ENCODE data around the gene BRAF. TPM values are rescaled to one million over a fixed set of nuclear protein-coding genes. Genes with fewer than 3 reads are reported as not detected.

BRAF gene
- total RNA-seq: 10 to 100 TPM; 20.9 to 51.8 (median 34.8) TPM

DNA sequence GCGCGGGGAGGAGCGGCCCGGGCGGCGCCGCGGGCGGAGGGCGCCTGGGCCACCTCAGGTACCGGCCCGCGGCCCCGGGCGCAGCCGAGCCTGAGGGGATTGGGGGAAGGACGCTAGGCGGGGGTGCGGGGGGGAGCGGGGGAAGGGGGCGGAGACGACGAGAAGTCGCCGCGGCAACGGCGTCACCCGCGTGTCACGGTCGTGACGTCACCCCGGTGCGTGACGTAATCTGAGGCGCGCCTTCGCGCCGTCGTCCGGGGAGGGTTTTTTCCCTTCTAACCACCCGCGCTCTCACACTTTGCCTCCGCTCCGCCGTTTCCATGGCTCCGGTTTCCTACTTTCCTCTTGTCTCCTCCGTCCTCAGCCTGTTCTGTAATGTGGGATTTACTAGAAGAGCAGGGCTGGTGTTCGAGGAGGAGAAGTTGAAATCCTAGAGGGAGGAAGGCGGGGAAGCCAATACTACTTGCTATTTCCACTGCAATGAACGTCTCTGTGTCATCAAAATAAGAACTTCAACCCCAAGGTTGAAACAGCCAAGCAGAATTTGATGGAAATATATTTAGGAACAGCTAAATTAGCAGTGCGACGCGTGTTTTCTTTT lies at the start of gene BRAF:
BRAF (minus strand) TSS at position 109 of the 601 bp plus-strand sequence. CDS start 226 bp downstream, outside the sequence.
- peak; percentile 95 for DNase-seq
- in situ Hi-C loops (cut with MboI; ENCODE audit: low pct_ligation_motif_present in 1 of 4, low pct_unique_long_range_greater_than_20kb in 1 of 4, low sequenced_read_pairs in 3 of 4) (loop anchor here in 2 of 4 donors (10.0 kb wide), 2 partner anchors 90 to 110 kb away; partner anchors contain the start of gene MRPS33 (in 1 of the 2)), intact Hi-C loops (cut with DNase I; ENCODE audit: low total_unique reads) (no loop called here)
- H3K27ac ChIP-seq: peak within 1 kb of the TSS; percentile 94 to 100 (median 98)
- WGBS, 2 donors (ENCODE audit: low coverage in 1 of 2): 0 to 1% methylated on average over 4 to 38 of the region's 56 CpGs
- peak within 1 kb of the TSS; percentile 61 to 100 (median 98) for H3K4me3 ChIP-seq
- H3K9me3 ChIP-seq: no peaks in the 10 kb centered on the region
- H3K27me3 ChIP-seq: no peaks in the 10 kb centered on the region
- TF ChIP-seq EP300 (IDR thresholded peaks at IDR 0.05; ENCODE audit: low read depth) (no peak), POLR2AphosphoS5 (IDR thresholded peaks at IDR 0.05) (peak; percentile 39 to 63 (median 56)), POLR2A (IDR thresholded peaks at IDR 0.05) (peak; percentile 34)
- peaks cover 8 to 38% (median 15%) of the 10 kb centered on the region in 4 donors for H3K4me1 ChIP-seq
- H3K36me3 ChIP-seq: no peaks in the 10 kb centered on the region

- no peaks in the 10 kb centered on the region for H3K36me3 ChIP-seq
- TF ChIP-seq, protein P1, sequence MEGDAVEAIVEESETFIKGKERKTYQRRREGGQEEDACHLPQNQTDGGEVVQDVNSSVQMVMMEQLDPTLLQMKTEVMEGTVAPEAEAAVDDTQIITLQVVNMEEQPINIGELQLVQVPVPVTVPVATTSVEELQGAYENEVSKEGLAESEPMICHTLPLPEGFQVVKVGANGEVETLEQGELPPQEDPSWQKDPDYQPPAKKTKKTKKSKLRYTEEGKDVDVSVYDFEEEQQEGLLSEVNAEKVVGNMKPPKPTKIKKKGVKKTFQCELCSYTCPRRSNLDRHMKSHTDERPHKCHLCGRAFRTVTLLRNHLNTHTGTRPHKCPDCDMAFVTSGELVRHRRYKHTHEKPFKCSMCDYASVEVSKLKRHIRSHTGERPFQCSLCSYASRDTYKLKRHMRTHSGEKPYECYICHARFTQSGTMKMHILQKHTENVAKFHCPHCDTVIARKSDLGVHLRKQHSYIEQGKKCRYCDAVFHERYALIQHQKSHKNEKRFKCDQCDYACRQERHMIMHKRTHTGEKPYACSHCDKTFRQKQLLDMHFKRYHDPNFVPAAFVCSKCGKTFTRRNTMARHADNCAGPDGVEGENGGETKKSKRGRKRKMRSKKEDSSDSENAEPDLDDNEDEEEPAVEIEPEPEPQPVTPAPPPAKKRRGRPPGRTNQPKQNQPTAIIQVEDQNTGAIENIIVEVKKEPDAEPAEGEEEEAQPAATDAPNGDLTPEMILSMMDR (IDR thresholded peaks at IDR 0.05): no peak
- no peak for TF ChIP-seq POLR2A (IDR thresholded peaks at IDR 0.05)
- no peak for DNase-seq
- no peaks in the 10 kb centered on the region for H3K27me3 ChIP-seq
- no peak overlapping the region for H3K4me3 ChIP-seq
- intact Hi-C loops (cut with DNase I; ENCODE audit: low total_unique reads) (no loop called here), in situ Hi-C loops (cut with MboI; ENCODE audit: low pct_ligation_motif_present in 1 of 4, low pct_unique_long_range_greater_than_20kb in 1 of 4, low sequenced_read_pairs in 3 of 4) (no loop called here)
- no peaks in the 10 kb centered on the region for H3K9me3 ChIP-seq
- 56% methylated on average over 7 to 9 of the region's 9 CpGs for WGBS, 2 donors (ENCODE audit: low coverage in 1 of 2)
- peaks cover 0 to 4% (median 1%) of the 10 kb centered on the region in 4 donors for H3K4me1 ChIP-seq
- no peak overlapping the region for H3K27ac ChIP-seq
Observed at GRCh38 chr7:140972876-140973829, 48.4 kb upstream of the BRAF start.

GRCh38 chr7:140972344-140972743 lies 47.6 kb upstream of the BRAF start:
- WGBS, 2 donors (ENCODE audit: low coverage in 1 of 2): 83 to 94% methylated on average over 2 of the region's 2 CpGs
- DNase-seq: no peak
- Histone ChIP-seq H3K36me3 (no peaks in the 10 kb centered on the region), H3K27me3 (no peaks in the 10 kb centered on the region), H3K4me1 (peaks cover 0 to 4% (median 1%) of the 10 kb centered on the region in 4 donors), H3K4me3 (no peak overlapping the region), H3K27ac (no peak overlapping the region), H3K9me3 (no peaks in the 10 kb centered on the region)
- TF ChIP-seq EP300 (IDR thresholded peaks at IDR 0.05; ENCODE audit: low read depth) (no peak), POLR2AphosphoS5 (IDR thresholded peaks at IDR 0.05) (no peak), POLR2A (IDR thresholded peaks at IDR 0.05) (no peak)
- TF ChIP-seq, protein P1 (IDR thresholded peaks at IDR 0.05): no peak
- in situ Hi-C loops (cut with MboI; ENCODE audit: low pct_ligation_motif_present in 1 of 4, low pct_unique_long_range_greater_than_20kb in 1 of 4, low sequenced_read_pairs in 3 of 4) (no loop called here), intact Hi-C loops (cut with DNase I; ENCODE audit: low total_unique reads) (no loop called here)

DNA sequence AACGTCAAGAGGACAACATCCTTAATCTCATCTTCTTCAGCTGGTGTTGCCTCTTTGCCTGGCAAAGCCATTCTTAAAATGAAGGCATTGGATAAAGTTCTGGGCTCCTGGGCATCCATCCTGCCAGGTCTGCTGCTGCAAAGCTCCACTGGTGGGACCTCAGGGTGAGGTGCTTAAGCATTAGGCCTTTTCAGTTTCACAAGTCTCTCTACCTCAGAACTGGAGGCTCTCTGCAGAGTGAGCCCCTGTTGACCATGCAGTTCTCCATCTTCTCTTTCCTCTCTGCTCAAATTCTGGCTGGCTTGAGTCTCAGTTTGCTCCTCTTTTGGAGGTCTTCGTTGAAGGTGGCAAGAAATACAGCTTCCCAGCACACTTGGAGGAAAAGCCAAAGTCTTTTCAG lies 42.7 kb upstream of the BRAF start:
- Histone ChIP-seq H3K36me3 (no peaks in the 10 kb centered on the region), H3K4me3 (no peak overlapping the region), H3K4me1 (no peaks in the 10 kb centered on the region), H3K27me3 (no peaks in the 10 kb centered on the region), H3K27ac (no peak overlapping the region), H3K9me3 (no peaks in the 10 kb centered on the region)
- in situ Hi-C loops (cut with MboI; ENCODE audit: low pct_ligation_motif_present in 1 of 4, low pct_unique_long_range_greater_than_20kb in 1 of 4, low sequenced_read_pairs in 3 of 4): no loop called here
- 79 to 100% methylated on average over 1 to 2 of the region's 2 CpGs for WGBS, 2 donors (ENCODE audit: low coverage in 1 of 2)
- TF ChIP-seq, protein P1 (IDR thresholded peaks at IDR 0.05): no peak
- TF ChIP-seq POLR2A (IDR thresholded peaks at IDR 0.05) (no peak), EP300 (IDR thresholded peaks at IDR 0.05; ENCODE audit: low read depth) (no peak), POLR2AphosphoS5 (IDR thresholded peaks at IDR 0.05) (no peak)
- no peak for DNase-seq
- intact Hi-C loops (cut with DNase I; ENCODE audit: low total_unique reads): no loop called here

All from transverse colon (tissue), 4 donors.